Measurements from ENCODE around the gene TRABD.

The TRABD gene

DNA sequence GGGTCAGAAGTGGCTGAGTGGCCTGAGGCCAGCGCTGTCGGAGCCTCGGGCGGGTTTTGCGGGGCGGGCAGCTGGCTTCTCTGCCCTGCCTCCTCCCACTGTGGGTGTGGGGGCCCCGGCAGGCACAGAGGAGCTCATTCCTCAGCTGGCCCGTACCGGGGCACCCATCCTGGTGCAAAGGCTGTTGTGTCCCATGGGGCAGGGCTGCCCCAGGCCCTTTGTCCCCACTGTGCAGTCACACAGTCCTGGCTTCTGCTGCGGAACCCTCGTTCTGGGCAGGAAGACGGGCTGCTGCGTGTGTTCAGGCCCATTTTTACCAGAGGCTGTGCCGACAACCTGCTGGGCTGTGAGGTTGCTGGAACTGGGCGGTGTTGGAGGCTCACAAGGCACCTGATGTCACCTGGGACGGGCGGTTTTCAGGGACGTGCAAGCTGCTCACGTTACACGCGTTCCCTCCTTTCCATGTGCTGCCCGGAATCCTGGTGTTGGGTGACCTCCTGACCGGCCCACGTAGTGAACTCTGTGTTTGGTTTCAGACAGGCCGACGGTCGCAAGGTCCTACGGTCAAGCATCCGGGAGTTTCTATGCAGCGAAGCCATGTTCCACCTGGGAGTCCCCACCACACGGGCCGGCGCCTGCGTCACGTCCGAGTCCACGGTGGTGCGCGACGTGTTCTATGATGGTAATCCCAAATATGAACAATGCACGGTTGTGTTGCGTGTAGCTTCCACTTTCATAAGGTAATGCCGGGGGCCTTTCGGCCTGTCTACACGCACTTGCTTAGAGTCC lies 20.3 kb downstream of the TRABD start:
- no peak for DNase-seq

DNA sequence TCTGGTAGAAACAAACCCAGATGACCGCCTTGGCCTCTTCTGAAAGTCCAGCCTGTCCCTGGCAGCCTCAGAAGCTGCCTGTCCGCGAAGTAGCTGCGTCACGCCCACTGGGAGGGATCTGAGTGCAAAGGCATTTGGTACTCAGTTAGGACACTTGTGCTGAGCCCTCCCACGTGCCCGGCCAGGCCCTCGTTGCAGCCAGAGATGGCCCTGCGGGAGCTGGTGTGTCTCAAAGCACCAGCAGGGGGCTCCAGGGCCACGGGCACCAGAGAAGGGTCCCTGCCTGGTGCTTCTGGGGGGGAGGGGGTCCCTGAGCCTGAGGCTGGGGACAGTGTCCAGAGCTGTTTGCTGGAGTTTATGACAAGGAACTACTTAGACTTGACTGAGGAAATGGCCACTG lies 20.9 kb downstream of the TRABD start:
- no peak for DNase-seq

DNA sequence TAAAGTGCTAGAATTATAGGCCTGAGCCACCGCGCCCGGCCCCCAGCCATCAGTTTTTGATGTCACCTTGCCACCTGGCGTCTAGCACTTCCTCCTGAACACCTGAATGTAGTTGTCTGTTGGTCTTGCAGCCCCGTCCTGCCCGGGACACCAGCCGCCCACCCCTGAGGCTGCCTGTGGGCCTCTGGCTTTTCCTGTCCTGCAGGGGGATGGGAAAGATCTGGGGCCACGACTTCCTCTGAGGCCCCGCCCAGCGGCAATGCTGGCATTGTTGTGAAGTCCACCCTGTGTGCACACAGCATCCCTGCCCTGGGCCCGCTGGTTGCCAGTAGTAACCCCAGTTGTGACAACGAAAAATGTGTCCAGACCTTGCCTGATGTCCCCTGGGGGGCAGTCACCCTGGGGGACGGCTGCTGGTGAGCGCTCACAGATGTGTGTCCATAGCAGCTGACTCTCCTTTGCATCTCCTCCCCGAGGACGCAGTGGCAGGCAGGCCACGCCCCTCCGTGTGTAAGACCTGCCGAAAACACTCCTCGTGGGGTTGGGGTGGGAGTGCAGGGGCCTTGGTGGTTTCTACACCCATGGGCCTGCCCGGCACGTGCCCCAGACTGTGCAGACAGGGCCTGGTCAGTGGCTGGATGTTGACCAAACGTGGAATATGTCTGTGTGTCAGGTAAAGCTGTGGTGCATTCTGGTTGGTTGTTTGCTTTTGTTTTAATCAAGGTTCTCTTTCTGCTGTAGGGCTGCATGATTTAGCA lies 21.8 kb downstream of the TRABD start:
- no peak for DNase-seq

DNA sequence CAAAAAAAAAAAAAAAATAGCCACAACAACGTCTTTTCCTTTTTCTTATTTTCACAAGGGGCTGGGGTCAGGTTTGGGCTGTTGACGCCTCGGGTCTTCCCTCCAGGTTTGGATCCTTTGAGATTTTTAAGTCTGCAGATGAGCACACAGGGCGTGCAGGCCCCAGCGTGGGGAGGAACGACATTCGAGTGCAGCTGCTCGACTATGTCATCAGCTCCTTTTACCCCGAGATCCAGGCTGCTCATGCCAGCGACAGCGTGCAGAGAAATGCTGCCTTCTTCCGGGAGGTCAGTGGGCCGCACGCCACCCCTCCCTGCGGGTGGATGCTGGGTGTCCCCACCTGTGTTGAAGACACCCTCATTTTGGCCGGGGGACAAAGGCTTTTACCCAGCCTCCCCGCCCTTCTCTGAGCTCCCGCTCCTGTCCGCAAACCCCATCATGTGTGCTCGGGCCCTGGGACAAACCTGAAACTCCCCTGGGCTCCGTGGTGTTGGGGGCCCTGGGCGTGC lies 22.8 kb downstream of the TRABD start:
- no peak for DNase-seq

DNA sequence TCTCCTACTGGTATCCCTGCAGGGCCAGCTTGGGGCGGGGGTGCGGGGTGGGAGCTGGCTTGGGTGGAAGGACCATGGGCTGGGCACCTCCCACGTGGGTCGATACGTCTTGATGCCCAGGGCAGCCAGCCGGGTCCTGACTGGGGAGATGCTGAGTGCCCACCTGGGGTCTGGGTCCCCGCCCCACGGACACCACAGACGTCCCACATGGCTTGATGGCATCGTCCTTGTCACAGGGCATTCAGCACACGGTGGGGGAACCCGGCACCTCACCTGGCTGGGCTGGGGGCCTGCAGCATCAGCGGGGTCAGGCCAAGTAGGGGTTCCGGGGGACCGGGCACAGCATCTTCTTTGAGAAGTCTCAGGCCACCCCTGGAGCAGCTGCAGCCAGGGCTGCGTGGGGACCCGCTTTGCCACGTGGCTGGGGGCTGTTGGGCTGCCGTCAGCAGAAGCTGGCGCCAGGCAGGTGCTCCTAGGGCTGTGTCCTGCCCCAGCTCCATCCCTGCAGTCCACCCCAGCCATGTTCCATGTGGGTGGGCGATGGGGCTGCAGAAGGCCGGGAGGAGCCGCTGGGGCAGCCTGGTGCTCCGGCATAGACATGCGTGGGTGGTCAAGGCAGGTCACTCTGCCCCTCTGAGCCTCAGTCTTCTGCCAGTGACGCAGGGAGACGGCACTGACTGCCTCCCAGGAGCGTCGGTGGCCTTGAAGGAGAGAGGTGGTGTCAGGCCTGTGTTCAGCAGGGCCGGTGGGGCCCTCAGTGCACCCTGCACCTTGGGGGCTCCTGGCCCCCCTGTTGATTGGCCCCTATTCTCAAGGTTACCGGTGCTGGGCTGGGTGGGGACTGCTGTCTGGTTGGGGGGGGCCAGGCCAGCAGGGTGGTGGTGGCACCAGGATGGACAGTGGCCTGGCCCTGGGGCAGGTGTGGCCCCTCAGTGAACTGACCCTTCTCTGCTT lies 23.5 kb downstream of the TRABD start:
- no peak for DNase-seq

DNA sequence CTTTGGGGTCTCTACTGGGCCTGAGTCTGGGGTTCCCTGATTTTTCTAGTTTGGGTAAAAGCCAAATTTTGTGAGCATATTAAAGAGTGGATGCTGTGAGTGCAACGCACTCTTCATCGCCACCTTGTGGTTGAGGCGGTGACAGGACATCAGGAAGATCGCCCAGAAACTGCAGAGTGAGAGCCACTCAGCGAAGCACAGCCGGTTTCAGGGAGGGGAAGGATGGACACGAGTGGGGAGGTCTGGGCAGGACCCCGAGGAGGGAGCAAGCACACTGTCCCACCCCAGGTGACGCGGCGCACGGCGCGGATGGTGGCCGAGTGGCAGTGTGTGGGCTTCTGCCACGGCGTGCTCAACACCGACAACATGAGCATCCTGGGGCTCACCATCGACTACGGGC lies 24.2 kb downstream of the TRABD start:
- DNase-seq, result peak; percentile 76 to 78

DNA sequence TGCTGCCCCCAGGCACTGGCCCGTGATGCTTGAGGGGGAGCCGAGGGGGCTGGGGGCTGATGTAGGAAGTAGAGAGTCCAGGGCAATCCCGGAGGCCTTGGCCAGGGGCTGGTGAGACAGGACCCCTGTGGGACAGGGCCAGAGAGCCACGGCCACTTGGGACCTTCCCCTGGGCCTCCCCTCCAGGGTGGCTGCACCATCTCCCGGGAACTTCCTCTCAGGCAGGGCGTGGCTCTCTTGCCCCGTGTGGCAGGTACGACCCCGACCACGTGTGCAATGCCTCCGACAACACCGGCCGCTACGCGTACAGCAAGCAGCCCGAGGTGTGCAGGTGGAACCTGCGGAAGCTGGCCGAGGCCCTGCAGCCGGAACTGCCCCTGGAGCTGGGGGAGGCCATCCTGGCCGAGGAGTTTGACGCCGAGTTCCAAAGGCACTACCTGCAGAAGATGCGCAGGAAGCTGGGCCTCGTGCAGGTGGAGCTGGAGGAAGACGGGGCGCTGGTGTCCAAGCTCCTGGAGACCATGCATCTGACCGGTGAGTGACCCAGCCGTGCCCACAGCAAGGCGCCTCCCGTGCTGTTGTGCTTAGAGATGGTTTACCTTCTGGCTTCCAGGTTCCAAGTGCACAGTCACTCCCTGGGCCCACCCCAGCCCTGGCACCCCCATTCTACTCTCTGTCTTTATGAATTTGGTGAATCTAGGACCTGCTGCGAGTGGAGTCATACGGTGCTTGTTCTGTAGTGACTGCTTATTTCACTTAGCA lies 24.8 kb downstream of the TRABD start:
- no peak for DNase-seq

DNA sequence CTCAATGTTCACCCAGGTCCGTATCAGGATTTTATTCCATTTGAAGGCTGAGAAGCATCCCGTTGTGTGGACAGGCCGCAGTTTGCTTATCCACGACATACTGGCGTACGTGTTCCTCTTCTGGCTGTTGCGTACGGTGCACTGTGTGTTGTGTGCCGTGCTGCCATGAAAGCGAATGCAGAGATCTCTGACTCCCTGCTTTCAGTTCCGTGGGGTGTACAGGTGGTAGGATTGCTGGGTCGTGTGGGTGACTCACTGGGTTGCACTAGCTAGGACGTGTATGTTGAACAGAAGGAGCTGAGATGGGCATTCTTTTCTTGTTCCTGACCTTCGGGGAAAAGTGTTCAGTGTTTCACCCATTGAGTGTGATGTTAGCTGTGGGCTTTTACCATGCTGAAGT lies 25.4 kb downstream of the TRABD start:
- DNase-seq, result no peak

DNA sequence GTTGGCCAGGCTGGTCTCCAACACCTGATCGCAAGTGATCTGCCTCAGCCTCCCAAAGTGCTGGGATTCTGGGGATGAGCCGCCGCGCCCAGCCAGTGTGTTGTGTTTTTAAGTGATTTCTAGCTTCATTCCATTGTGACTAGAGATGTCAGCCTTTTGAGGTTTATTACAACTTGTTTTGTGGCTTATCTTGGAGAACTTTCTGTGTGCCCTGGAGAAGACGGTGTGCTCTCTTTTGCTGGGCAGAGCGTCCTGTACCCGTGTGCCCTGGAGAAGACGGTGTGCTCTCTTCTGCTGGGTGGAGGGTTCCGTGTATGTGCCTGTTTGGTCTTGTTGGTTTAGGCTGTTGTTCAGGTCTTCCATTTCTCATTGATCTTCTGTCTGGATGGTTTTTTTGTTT lies 27.6 kb downstream of the TRABD start:
- DNase-seq, result no peak

DNA sequence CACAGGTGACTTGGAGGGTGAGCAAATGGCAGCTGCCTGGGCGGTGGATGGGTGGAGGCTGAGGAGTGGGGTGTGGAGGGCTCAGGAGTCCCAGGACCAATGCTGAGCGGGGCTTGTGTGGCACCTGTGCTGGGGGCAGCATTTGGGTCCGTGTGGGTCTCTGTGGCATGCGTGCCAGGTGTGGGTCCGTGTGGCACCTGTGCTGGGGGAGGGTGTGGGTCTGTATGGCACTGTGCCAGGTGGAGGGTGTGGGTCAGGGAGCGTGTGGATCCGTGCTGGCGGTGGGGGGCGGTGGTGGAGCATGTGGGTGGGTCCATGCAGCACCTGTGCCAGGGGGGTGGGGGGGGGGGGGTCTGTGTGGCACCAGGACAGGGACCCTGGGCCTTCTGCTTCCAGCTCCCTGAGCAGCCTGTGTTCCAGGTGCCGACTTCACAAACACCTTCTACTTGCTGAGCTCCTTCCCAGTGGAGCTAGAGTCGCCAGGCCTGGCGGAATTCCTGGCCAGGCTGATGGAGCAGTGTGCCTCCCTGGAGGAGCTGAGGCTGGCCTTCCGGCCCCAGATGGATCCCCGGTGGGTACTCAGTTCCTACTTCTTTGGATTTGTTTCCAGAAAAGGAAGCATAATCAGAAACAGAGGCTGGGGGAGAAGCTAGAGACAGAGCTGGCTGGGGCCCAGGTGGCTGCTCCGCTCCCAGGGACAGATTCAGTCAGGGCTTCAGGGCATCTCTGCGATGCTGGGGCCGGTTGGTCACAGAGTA lies 29.8 kb downstream of the TRABD start:
- no peak for DNase-seq

DNA sequence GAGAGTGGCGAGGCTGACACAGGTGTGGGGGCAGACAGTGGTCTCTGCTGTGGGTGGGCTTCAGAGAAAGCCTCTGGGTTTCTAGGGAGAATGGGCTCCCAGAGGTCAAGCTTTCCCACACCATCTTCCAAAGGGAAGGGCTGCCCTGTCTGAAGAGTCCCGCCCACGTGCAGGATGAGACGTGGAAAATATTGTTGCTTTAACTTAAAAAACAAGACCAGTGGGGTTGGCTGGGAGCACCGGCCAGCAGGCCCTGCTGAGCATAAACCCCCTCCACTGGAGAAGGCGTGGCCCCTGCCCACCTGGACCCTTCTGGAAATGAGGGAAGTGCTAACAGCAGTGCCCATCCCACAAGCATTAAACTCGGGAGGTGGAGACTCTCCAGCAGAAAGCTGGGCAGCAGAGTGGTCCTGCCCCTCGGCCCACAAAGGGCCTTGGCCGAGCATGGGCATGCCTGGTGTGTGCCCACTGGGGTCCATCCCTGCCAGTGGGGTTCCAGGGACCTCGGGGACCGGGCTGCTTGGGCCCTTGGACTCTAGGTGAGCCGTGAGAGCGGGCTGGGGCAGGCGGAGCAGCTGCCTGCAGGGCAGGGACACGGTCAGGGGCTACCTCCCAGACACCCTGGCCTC lies 30.5 kb downstream of the TRABD start:
- no peak for DNase-seq

DNA sequence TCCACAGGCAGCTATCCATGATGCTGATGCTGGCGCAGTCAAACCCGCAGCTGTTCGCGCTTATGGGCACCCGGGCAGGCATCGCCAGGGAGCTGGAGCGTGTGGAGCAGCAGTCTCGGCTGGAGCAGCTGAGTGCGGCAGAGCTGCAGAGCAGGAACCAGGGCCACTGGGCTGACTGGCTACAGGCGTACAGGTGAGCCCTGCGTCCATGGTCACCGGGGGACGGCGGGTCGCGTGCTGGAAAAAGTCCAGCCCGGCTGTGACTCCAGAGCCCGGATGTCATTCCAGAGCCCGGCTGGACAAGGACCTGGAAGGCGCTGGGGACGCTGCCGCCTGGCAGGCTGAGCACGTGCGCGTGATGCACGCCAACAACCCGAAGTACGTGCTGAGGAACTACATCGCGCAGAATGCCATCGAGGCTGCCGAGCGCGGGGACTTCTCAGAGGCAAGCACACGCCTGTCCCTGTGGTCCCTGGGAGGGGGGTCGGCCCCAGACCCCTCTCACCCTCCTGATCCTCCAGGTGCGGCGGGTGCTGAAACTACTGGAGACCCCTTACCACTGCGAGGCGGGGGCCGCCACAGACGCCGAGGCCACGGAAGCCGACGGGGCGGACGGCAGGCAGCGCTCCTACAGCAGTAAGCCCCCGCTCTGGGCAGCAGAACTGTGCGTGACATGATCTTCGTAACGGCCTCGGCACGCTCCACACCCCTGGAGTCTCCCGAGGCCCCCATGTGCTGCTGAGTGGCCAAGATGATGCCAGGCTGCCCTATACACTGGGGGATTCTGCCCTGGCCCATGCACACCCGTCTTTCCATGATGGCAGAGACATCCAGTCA lies 31.2 kb downstream of the TRABD start:
- no peak for DNase-seq

DNA sequence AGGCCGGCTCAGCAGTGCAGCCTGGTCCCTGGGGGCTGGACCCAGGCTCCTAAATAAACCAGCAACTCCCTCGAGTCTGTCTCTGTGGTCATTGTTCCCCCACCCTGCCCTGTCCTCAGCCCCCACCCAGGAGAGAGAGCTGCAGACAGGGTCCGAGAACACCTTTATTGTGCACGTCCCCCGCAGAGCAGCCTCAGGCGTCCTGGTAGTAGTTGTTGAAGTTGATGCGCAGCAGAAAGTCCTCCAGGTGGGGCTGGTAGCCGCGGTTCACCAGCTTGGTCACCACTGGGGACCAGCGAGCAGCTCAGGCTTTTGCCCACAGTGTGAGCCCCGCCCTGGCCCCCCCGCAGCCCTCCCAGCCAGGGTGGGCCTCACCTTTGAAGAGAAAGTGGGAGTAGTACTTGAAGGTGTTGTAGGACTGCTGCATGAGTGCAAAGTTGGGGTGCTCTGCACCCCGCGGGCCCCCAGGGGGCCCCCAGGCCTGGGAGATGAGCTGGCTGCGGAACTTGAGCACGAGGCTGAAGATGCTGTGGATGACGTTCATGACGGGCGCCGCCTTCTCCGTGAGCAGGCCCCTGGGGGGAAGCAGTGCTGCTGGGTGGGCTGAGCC lies 31.9 kb downstream of the TRABD start:
- no peak for DNase-seq

DNA sequence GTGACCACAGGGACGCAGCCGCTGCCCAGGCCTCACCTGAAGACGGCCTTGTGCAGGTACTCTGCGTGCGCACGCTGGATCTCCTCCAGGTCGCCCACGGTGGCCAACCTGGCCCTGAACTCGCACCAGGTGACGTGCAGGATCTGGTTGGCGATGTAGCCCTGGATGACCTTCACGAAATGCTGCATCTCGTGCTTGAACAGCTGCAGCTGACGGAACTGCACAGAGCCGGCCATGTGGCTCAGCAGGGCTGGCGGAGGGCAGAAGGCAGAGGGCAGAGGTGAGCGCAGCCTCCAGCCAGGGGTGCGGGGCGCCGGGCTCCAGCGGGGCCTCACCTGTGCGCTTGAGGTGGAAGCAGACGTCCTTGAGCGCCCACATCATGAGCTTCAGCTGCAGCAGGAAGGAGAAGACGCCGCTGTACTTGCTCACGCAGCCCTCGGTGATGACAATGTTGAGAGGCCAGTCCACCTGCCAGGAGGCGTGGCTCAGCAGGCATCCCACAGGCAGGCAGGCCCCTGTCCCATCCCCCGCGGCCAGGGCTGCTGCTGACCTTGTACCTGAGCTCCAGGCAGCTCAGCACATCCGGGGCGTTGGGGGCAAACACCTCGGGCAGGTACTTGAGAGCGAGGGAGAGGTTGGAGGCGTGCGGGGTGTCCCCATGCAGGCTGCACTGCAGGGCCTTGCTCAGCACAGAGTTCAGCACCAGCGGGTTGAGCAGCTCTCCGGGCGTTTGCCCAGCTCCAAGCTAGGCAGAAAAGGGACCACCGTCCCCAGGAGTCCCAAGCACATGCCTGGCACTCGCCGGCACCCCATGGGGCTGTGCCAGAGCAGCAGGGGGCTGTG lies 32.7 kb downstream of the TRABD start:
- no peak for DNase-seq

DNA sequence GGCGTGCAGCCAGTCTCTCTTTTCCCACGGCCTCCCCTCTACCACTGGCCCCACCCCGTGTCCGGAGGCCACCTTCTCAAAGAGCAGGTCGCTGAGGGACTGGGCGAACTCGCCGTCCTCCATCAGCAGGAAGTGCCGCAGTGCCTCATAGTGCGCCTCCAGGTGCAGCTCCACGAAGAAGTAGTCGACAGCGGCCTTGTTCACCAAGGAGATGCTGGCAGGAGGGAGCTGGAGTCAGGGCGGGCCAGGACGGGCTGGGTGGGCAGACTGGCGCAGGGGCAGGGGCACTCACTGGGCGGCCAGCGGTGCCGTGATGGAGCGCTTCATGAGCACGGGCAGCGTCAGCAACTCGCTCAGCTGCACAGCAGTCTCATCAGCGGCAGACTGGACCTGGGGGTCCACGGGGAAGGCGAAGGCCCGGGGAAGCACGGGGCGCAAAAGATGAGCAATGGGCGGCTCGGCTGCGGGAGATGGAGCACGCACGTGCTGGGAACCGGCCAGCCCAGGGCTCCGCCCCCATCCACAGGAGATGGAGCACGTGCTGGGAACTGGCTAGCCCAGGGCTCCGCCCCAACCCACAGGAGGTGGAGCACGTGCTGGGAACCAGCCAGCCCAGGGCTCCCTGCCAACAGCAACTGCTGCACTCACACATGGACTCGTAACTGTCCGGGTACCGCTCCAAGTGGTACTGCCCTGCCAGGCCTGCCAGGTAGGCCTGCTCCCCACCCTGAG lies 33.4 kb downstream of the TRABD start:
- no peak for DNase-seq

DNA sequence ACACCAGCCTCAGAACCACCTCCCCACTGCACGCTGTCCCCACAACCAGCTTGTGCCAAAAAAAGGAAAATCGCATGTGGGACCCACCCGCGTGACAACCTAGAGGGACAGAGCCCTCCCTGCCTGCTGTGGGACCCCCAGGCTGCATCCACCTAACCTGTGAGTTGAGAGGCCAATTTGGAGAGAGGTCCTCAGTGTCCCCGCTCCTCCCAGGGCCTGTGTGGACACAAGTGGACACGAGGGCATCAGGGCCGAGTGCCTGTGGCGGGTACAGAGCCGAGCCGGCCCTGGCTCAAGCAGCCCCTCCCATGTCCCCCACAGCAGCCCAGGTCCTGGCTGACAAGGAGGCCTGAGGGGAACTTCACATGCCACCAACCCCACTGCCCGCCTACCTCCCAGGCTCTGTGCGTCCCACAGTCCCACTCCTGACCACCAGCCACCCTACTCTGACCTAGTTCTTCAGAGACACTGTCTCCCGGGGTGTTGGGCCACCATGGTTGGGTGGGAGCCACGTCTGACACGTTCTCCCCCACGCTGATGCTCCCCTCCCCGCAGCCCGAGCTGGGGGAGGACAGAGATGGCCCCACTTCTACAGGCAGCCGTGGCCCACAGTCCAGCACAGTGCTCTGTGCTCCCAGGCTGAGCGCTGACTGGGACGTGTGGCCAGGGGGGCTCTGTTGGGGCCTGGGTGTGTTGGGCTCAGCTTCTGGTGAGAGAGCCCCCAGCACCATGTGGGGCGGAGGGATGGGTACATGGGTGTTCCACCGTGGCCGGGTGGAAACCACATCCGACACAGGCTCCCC lies 34.3 kb downstream of the TRABD start:
- DNase-seq, result no peak
